NB4 (cell line): ENCODE measurements around the gene IMMP2L.

ENCODE experiments used
- POLR2A ChIP-seq: IDR thresholded peaks from 2 replicates; pipeline ENCODE4 v1.6.1; 2011; ENCODE audit warnings: mild to moderate bottlenecking; ENCODE audit not compliant: insufficient read length; ENCODE audit errors: extremely low read depth
- TF ChIP-seq, protein P1 (sequence below): IDR thresholded peaks from one replicate; pipeline ENCODE4 v1.5.1; 2012; ENCODE audit warnings: low read depth, low read length
- TF ChIP-seq, protein P2 (sequence below): IDR thresholded peaks from 2 replicates; pipeline ENCODE4 v1.6.1; 2011; ENCODE audit warnings: low read depth, low read length

DNA sequence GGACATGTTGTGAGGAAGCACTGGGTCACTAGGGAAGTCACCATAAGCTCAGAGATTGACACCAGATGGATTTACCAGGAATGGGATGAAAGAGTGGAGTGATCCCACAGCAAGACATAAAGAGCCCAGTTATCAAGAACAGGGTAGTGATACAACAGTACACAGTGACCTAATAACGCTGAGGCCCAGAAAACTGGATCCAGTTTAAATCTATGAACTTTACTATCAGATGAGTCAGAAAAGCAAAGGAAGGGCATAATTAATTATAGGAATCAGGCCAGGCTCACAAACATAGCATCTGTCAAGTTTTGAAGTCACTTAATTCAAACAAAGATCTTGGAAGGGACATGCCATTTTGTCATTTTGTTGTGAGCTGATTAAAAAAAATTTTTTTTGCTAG lies 397.9 kb downstream of the IMMP2L start:
- TF ChIP-seq, protein P1, sequence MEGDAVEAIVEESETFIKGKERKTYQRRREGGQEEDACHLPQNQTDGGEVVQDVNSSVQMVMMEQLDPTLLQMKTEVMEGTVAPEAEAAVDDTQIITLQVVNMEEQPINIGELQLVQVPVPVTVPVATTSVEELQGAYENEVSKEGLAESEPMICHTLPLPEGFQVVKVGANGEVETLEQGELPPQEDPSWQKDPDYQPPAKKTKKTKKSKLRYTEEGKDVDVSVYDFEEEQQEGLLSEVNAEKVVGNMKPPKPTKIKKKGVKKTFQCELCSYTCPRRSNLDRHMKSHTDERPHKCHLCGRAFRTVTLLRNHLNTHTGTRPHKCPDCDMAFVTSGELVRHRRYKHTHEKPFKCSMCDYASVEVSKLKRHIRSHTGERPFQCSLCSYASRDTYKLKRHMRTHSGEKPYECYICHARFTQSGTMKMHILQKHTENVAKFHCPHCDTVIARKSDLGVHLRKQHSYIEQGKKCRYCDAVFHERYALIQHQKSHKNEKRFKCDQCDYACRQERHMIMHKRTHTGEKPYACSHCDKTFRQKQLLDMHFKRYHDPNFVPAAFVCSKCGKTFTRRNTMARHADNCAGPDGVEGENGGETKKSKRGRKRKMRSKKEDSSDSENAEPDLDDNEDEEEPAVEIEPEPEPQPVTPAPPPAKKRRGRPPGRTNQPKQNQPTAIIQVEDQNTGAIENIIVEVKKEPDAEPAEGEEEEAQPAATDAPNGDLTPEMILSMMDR = no peak
- TF ChIP-seq, protein P2, sequence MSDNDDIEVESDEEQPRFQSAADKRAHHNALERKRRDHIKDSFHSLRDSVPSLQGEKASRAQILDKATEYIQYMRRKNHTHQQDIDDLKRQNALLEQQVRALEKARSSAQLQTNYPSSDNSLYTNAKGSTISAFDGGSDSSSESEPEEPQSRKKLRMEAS = no peak
- no peak for TF ChIP-seq POLR2A
